NCI-H748 (cell line): ENCODE measurements around the gene ZNF776.
"Not testable (repeated sequence)": the region's sequence is repeated elsewhere in the genome, so short reads cannot be mapped to it uniquely, and the experiment has no call there.

Experiments
- DNase-seq: peaks from one replicate; lab custom pipeline; 2025; ENCODE audit not compliant: unreplicated experiment; lab: John Stamatoyannopoulos, UW

ZNF776 gene

DNA sequence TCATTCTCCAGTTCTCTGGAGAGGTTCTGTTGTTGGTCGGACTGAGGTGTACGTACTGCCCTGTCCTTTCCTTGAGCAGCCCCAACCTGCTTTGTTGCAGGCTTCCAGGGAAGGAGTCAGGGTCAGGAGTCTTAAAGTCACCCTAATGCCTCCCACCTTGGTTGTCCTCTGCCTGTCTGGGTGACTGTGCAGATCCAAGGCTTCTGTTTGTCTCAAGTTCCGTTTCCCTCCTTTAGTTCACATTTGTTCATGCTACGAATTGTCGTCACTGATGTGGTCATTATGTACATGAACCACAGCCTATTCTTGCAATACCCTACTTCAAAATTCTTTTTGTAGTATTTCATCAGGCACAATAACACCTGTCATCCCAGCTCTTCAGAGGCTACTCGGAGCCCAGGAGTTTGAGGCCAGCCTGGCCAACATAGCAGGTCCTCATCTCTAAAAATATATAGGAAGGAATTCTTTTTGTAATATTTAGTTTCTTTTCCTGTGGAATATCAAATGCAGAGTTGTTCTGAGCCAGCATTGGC is 30.2 kb downstream of the ZNF776 start:
- no peak for DNase-seq

DNA sequence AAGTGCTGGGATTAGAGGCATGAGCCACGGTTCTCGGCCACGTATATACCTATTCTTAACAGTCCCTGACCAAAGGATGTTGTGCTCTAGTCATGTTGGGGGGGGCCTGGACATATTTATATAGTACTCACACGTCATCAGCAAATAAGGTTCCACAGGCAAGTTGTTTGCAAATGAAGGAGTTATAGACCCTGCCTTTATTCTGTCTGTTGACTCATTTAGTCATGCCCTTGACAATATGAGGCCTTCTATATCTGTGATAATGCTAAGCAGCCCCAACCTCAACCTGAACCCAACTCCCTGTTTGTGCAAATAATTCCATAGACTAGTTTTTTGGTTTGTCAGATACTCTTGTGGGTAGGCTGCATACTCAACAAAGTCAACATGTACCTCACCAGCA is 31.7 kb downstream of the ZNF776 start:
- DNase-seq = no peak

DNA sequence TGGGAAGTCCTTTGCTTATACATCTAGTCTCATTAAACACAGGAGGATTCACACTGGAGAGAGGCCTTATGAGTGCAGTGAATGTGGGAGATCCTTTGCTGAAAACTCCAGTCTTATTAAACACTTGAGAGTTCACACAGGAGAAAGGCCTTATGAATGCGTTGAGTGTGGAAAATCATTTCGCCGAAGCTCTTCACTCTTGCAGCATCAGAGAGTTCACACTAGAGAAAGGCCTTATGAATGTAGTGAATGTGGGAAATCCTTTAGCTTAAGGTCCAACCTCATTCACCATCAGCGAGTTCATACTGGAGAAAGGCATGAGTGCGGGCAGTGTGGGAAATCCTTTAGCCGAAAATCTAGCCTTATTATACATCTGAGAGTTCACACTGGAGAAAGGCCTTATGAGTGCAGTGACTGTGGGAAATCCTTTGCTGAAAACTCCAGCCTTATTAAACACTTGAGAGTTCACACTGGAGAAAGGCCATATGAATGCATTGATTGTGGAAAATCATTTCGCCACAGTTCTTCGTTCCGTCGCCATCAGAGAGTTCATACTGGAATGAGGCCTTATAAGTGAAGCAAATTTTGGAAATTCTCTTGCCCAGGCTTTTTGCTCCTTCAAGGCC is 32.7 kb downstream of the ZNF776 start:
- no peak for DNase-seq

DNA sequence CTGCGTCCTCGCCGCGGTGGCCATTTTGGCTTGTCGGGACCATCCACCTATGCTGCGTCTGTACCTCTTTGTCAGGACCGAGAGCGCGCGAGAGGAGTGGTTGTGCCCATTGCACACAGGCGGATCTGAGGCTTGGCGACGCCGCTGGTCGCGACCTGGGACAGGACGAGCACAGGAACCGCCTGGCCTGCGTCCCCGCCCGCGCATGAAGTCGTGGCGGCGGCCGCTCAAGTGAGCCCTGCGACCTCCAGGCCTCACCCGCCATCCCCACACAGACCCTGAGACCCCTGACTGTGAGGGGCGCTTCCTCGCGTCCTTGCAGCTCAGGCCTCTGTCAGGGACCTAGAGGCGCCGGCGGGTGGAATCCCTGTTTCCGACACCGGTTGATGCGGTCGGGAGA is 39.7 kb downstream of the ZNF776 start:
- DNase-seq = no peak

DNA sequence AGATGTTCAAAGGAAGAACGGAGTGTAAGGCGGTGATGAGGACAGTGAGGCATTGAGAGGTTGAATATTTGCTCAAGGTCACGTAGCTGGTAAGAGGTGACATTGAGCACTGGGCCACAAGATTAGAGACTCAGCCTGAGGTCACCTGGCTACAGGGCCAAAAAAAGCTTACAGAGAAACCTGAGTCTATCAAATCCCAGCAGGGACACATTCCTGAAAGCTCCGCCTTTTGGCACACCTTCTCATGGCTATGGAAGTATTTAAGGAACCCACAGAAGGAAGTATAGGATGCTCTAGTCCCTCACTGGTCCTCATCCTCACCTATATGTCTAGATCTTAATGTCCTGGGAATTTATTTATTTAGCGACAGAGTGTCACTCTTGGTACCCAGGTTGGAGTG is 40.3 kb downstream of the ZNF776 start:
- no peak for DNase-seq

DNA sequence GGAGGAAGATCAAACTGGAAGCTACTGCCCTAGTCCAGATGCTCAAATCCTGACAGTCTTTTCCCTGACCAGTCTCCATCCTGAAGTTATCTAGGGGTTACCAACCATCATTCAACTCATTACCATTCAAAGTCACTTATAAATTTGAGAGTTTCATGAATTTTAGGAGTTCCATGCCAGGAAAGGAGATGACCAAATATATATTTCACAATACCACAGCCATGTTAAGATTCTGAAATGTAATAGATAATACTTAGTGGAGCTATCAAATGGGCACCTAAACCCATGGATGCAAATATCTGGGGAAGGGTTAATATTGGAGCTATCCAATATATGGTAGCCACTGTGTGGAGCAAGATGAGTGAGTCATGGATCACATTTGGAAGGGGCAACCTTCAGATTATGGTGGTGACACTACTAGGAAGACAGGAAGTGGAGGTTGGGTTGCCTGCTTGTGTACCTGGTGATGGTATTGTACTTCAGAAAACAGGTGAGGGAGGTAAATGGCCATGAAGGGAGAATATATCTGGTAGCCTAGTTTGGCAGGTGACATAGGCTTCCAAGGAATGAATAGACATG is 41.6 kb downstream of the ZNF776 start:
- no peak for DNase-seq

DNA sequence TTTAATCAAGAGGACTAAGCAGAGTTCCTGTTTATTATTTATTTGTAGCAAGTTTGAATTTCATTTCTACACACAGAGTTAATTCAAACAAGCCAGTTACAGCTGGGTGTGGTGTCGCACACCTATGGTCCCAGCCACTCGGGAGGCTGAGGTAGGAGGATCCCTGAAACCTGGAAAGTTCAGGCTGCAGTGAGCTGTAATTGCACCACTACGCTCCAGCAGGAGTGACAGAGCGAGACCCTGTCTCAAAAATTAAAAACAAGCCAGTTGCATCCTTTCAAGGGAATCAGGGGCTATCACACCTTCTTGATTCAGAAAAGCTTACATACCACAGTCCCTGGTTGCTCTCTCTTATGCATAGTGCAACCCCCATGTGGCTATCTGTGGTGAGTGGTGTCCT is 42.7 kb downstream of the ZNF776 start:
- DNase-seq = no peak

DNA sequence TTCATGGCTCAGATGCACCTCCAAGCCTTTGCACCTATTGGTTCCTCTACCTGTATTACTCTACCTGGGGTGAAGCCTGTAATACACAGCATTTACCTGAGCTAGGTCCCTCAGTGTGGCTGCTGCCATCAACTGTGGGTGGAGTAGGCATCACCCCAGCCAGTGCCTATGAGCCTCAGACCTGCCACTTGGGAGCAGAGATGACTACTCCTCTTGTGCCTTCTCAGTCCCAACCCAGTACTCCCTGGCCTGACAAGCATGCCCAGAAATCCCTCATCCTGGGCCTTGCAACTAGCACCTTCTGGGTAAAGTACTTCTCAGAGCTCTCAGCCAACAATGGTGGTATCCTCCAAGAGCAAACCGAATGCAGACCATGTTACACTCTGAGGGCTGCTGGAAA is 50.0 kb downstream of the ZNF776 start:
- not testable (repeated sequence) for DNase-seq

DNA sequence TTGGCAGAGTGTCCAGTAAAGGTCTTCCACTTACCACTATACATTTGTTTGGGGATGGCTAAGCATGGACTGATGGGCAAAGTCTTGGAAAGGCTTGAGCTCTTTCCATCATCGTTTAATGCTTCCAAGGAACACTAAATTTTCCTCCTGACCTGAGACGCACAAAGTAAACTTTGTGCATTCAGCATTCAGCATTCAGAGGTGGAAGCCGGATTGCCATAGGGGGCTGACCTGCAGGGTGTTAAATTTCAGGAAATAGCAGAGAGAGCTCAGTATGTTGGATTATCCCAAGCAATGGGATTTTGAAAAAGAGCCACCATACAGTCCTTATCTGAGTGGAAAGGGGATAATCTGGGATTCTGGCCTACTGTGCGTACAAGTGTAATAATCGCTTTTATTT is 54.1 kb downstream of the ZNF776 start:
- no peak for DNase-seq

DNA sequence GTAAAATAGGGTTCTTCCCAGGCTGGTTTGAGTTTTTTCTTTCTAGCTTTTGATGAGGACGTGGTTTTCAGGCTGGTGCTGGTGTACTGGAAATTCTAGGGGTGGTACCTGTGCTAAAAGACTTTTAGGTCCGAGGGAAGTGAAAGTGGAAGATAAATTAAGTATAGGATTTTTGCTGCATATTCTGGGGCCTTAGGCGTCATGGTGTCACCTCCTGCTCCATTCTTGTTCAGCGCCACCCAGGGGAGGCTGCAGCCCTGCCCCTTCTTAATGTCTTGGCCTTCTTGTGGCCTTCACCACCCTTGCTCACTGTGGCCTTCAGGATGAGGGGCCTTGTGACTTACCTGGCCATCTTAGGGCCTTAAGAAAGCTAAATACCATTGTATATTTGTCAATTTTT is 55.7 kb downstream of the ZNF776 start:
- no peak for DNase-seq

DNA sequence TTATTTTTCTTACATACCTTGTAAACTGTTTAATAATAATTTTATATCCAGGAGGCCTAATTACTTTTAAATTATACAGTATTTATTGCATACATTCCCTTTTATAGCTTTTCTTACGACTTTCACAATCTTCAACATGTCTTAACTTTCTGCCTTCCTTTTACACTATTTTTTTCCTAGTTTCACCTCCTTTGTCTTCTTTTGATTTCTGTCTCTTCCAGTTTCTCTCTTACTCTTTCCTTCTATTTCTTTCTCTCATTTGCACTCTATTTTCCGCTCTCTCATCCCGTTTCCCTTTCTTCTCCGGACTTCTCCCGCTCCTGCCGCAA is 56.6 kb downstream of the ZNF776 start:
- DNase-seq = no peak

DNA sequence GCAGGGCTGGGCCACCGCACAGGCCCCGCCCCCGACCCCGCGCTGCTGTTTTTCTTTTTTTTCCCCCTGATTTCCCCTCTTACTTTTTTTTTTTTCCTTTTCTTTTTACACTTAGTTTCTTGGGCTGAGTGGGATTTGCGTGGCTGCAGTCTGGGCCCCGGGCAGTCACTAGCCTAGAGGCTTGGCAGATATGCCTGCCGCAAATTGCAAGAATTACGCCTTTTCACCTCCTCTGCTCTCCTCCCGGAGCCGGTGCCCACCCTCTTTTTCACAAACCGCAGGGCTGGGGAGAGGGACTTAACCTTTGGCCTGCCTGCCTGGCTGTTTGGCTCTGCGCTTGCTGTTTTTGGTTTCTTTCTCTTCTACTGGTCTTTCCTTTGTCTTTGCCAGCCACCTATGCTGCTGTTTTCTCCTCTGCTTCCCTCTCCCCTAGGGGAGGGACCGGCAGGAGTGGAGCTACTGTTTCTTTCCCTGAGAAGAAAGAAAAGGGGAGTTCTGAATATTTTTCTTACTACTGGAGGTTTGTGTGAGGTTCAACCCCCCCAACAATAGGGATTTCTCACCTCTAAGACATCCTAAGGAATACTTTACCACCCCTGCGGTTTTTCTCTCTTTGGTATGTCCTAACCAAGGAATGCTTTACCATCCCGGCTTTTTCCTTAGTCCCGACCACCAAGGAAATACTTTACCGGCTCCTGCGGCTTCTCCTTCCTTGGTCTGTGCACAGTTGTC is 57.1 kb downstream of the ZNF776 start:
- DNase-seq = peak; percentile 47

DNA sequence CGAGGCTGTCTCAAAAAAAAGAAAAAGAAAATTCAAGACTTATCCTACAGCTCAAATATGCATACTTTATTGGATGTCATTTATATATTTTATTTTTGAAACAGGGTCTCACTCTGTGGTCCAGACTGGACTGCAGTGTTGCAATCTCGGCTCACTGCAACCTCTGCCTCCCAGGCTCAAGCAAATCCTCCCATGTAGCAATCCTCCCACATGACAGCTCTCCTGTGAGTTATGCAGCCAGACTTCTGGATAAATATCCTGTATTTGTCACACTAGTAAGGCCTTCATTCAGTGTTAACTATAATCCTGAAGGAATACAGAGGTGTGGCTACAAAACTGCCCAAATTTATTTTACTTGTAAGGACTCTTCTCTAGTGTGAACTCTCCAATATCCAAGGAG is 60.9 kb downstream of the ZNF776 start:
- DNase-seq = no peak
